CD4-positive, alpha-beta T cell treated with Interleukin-15 for 1 hour (primary cell): ENCODE data around the gene KHSRP.
A peak's percentile ranks its signal among the peaks of the same experiment; 100 is the strongest.

Source experiments
- DNase-seq: peaks from one replicate; pipeline ENCODE4 v3.0.0-alpha.2; 2020

The KHSRP gene

GRCh38 chr19:6424195-6424938, at the start of gene KHSRP:
Gene KHSRP, minus strand, starts transcription at chr19:6424811. Its CDS starts 110 bp downstream, at chr19:6424701.
- DNase-seq: no peak

GRCh38 chr19:6473647-6474046, 49.0 kb upstream of the KHSRP start:
- no peak for DNase-seq

GRCh38 chr19:6472713-6473112, 48.1 kb upstream of the KHSRP start:
- no peak for DNase-seq

- DNase-seq: no peak
These were observed 46.5 kb upstream of the KHSRP start for GRCh38 chr19:6471076-6471475.

- DNase-seq: no peak
These were observed 45.6 kb upstream of the KHSRP start for GRCh38 chr19:6470173-6470572.

GRCh38 chr19:6467384-6467783, 42.8 kb upstream of the KHSRP start:
- DNase-seq: no peak

GRCh38 chr19:6466526-6467248, 42.1 kb upstream of the KHSRP start:
- DNase-seq: no peak

GRCh38 chr19:6465663-6466062, 41.1 kb upstream of the KHSRP start:
- no peak for DNase-seq

- DNase-seq: no peak
These were observed 40.4 kb upstream of the KHSRP start for GRCh38 chr19:6465006-6465405.

- peak; percentile 65 for DNase-seq
These were observed 39.7 kb upstream of the KHSRP start, which contains the start of gene CRB3 for GRCh38 chr19:6464070-6464873. Gene CRB3, plus strand, starts transcription at chr19:6464271. Its CDS starts 431 bp downstream, at chr19:6464702.

- DNase-seq: peak; percentile 94
These were observed 35.7 kb upstream of the KHSRP start for GRCh38 chr19:6460099-6460884.

GRCh38 chr19:6459262-6460098, 34.9 kb upstream of the KHSRP start, which contains the start of gene SLC25A23:
Gene SLC25A23, minus strand, starts transcription at chr19:6459792. Its CDS starts 164 bp downstream, at chr19:6459628.
- DNase-seq: peak; percentile 62

GRCh38 chr19:6458695-6459261, 34.2 kb upstream of the KHSRP start:
- DNase-seq: no peak

GRCh38 chr19:6457958-6458694, 33.5 kb upstream of the KHSRP start:
- no peak for DNase-seq

GRCh38 chr19:6455924-6456323, 31.3 kb upstream of the KHSRP start:
- DNase-seq: no peak

GRCh38 chr19:6453951-6454565, 29.4 kb upstream of the KHSRP start:
- no peak for DNase-seq

- no peak for DNase-seq
These were observed 28.3 kb upstream of the KHSRP start for GRCh38 chr19:6452899-6453298.

GRCh38 chr19:6452223-6452614, 27.6 kb upstream of the KHSRP start:
- no peak for DNase-seq

- DNase-seq: no peak
These were observed 27.1 kb upstream of the KHSRP start for GRCh38 chr19:6451583-6452222.
